Loucy (cell line): Measurements from ENCODE around the gene LRIF1.

ENCODE experiments used
- EZH2phosphoT487 ChIP-seq: fragments of 200-600 bp; IDR thresholded peaks from 2 replicates; pipeline ENCODE4 v1.6.1; 2018; ENCODE audit warnings: antibody characterized with exemption, mild to moderate bottlenecking, moderate library complexity, borderline replicate concordance
- TF ChIP-seq, protein P1 (sequence below): fragments of 200-600 bp; sonication (generic); conservative IDR thresholded peaks from 2 replicates; pipeline ENCODE4 v1.5.1; 2014; ENCODE audit warnings: mild to moderate bottlenecking, antibody characterized with exemption, low read length

DNA sequence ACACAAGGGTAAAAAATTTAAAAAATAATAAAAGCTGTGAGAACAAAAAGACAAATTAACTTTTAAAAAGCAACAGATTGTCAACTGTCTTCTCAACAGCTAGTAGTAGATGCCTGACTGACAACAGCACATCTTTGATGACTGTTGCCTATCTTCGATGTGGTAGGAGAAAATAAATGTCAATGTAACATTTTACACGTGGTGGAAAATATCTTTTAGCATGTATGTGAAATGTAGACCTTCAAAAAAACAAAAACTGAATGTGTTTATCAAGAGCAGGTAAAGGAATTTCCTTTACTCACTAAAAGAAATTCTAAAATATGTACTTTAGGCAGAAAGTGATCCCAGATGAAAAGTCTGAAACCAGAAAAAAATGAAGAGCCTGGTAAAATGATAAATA lies 47.9 kb downstream of the LRIF1 start:
- TF ChIP-seq, protein P1, sequence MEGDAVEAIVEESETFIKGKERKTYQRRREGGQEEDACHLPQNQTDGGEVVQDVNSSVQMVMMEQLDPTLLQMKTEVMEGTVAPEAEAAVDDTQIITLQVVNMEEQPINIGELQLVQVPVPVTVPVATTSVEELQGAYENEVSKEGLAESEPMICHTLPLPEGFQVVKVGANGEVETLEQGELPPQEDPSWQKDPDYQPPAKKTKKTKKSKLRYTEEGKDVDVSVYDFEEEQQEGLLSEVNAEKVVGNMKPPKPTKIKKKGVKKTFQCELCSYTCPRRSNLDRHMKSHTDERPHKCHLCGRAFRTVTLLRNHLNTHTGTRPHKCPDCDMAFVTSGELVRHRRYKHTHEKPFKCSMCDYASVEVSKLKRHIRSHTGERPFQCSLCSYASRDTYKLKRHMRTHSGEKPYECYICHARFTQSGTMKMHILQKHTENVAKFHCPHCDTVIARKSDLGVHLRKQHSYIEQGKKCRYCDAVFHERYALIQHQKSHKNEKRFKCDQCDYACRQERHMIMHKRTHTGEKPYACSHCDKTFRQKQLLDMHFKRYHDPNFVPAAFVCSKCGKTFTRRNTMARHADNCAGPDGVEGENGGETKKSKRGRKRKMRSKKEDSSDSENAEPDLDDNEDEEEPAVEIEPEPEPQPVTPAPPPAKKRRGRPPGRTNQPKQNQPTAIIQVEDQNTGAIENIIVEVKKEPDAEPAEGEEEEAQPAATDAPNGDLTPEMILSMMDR, result no peak
- no peak for TF ChIP-seq EZH2phosphoT487
